T-cell (primary cell): ENCODE measurements around the gene PPM1N. TPM values are rescaled to one million over a fixed set of nuclear protein-coding genes. Genes with fewer than 3 reads are reported as not detected.
A peak's percentile ranks its signal among the peaks of the same experiment; 100 is the strongest.

Experiments used
- ATAC-seq, 4 experiments: fragments of 200-7000 bp in 3 of 4; fragments of 150-1000 bp in 1 of 4; cut with Tn5 transposase; replicated peaks in 1 of 4; 1 replicate in 3 of 4; 2 replicates in 1 of 4; pipeline ENCODE4 v1.10.0; 2021; ENCODE audit warnings: moderate library complexity in 3 of 4, mild to moderate bottlenecking in 2 of 4, moderate number of reproducible peaks in 1 of 4
- CTCF ChIA-PET, 2 donors: fragments of 300-600 bp; sonication (Branson Sonifier 250); formaldehyde crosslinking; loops; one replicate each; lab custom pipeline; 2022; ENCODE audit warnings: antibody characterized with exemption in 2 of 2; lab: Charles Lee
- POLR2A ChIA-PET, 2 donors: fragments of 300-600 bp; sonication (Branson Sonifier 250); formaldehyde crosslinking; loops; one replicate each; lab custom pipeline; 2022; ENCODE audit warnings: antibody characterized with exemption in 2 of 2; lab: Charles Lee
- DNase-seq, 35 experiments: peaks; one replicate each; pipeline versions ENCODE4 v3.0.0 to v3.0.0-alpha.2; 2013 to 2023
- H3K27ac ChIP-seq: one replicate; pipeline ENCODE4 v1.5.1; 2013; ENCODE audit warnings: low read length
- H3K27me3 ChIP-seq, 2 experiments: replicated peaks in 1 of 2; 1 replicate in 1 of 2; 2 replicates in 1 of 2; pipeline versions ENCODE4 v1.6.1 to v1.7.0; 2013; ENCODE audit warnings: low read length in 1 of 2, mixed read lengths in 1 of 2; ENCODE audit not compliant: control insufficient read depth in 2 of 2, insufficient read depth in 2 of 2; ENCODE audit errors: extremely low read depth in 1 of 2
- H3K36me3 ChIP-seq, 2 donors: 1 replicate in 1 of 2; 2 replicates in 1 of 2; pipeline versions ENCODE4 v1.6.1 to v1.7.0; 2013; ENCODE audit warnings: low read length in 1 of 2; ENCODE audit not compliant: control insufficient read depth in 2 of 2, insufficient read depth in 1 of 2; ENCODE audit errors: extremely low read depth in 1 of 2
- H3K4me1 ChIP-seq, 2 experiments: 1 replicate in 1 of 2; 2 replicates in 1 of 2; pipeline versions ENCODE4 v1.6.1 to v1.7.0; 2013; ENCODE audit warnings: low read length in 2 of 2, mixed read lengths in 1 of 2; ENCODE audit not compliant: insufficient read depth in 2 of 2, control insufficient read depth in 1 of 2; ENCODE audit errors: extremely low read depth in 1 of 2
- H3K4me3 ChIP-seq, 2 donors: 1 replicate in 1 of 2; 2 replicates in 1 of 2; pipeline versions ENCODE4 v1.5.1 to v1.7.0; 2013; ENCODE audit warnings: mild to moderate bottlenecking in 2 of 2, low read length in 1 of 2, moderate library complexity in 1 of 2; ENCODE audit not compliant: control insufficient read depth in 1 of 2; ENCODE audit errors: extremely low read depth in 1 of 2
- H3K9me3 ChIP-seq: 2 replicates; pipeline ENCODE4 v1.7.0; 2013
- H3K27ac Mint-ChIP-seq, 2 donors: one replicate each; pipeline ENCODE4 v1.8.0; 2020 to 2021; ENCODE audit warnings: mild to moderate bottlenecking in 2 of 2, mixed read lengths in 2 of 2
- H3K27me3 Mint-ChIP-seq, 2 donors: one replicate each; pipeline ENCODE4 v1.8.0; 2021 to 2022; ENCODE audit warnings: mixed read lengths in 2 of 2
- H3K36me3 Mint-ChIP-seq: one replicate; pipeline ENCODE4 v1.8.0; 2021; ENCODE audit warnings: mixed read lengths
- H3K4me1 Mint-ChIP-seq, 3 donors: one replicate each; pipeline ENCODE4 v1.8.0; 2020 to 2022; ENCODE audit warnings: mixed read lengths in 3 of 3, mild to moderate bottlenecking in 1 of 3
- H3K4me3 Mint-ChIP-seq, 3 donors: one replicate each; pipeline ENCODE4 v1.8.0; 2020 to 2022; ENCODE audit warnings: mild to moderate bottlenecking in 3 of 3, mixed read lengths in 3 of 3, moderate library complexity in 3 of 3
- H3K9me3 Mint-ChIP-seq, 3 donors: one replicate each; pipeline ENCODE4 v1.8.0; 2020 to 2022; ENCODE audit warnings: mixed read lengths in 3 of 3
- WGBS: methylation state at CpG from one replicate; pipeline ENCODE4 v1.1.5; 2013; ENCODE audit warnings: missing lambda C conversion rate; ENCODE audit not compliant: insufficient coverage; 5-methylcytosine and 5-hydroxymethylcytosine counted together
- total RNA-seq, 35 experiments: library from RNA in 6 of 35; stranded (reverse) in 6 of 35; fragments of 120-200 nt in 1 of 35; gene quantifications; one replicate each; pipeline versions ENCODE4 v1.2.1 to v1.2.4 and lab custom pipeline; 2013 to 2026

The PPM1N gene
- total RNA-seq, 5 donors from 2014 or later (not counting 1 experiment from before 2014, with no cell fraction given), result 5.6 to 14.6 (median 10.0) TPM

GRCh38 chr19:45455707-45456499 is 42.3 kb upstream of the PPM1N start:
- H3K4me1 Mint-ChIP-seq, result peaks cover 29 to 37% (median 36%) of the 10 kb centered on the region in 3 donors
- POLR2A ChIA-PET, result interaction anchor here (1.1 to 1.7 kb wide), 2 partner anchors 12 to 20 kb away, joined by 4 to 13 read pairs; partner anchors contain the start of gene FOSB (in 1 of the 2)
- 23% methylated on average over 24 of the region's 27 CpGs for WGBS
- no peaks in the 10 kb centered on the region for H3K36me3 Mint-ChIP-seq
- peak in 30 of 35 experiments; percentile 35 to 80 (median 54) for DNase-seq
- Histone ChIP-seq H3K4me1 (peaks cover 10 to 36% of the 10 kb centered on the region in 2 experiments), H3K27me3 (peaks cover 0 to 16% of the 10 kb centered on the region in 2 experiments), H3K9me3 (no peaks in the 10 kb centered on the region), H3K27ac (peak overlapping the region; percentile 1), H3K36me3 (no peaks in the 10 kb centered on the region), H3K4me3 (no peak overlapping the region)
- ATAC-seq, result peak; percentile 21 to 51 (median 40)
- H3K27ac Mint-ChIP-seq, result peak overlapping the region in 1 of 2 donors; percentile 11
- H3K27me3 Mint-ChIP-seq, result peaks cover 0 to 3% of the 10 kb centered on the region in 2 donors
- peak overlapping the region in 2 of 3 donors; percentile 9 to 50 for H3K4me3 Mint-ChIP-seq
- CTCF ChIA-PET, result interaction anchor here in 1 of 2 donors (0.7 to 1.2 kb wide), 3 partner anchors 16 to 23 kb away, joined by 5 to 6 read pairs (median 5); no protein-coding TSS in a partner anchor
- no peaks in the 10 kb centered on the region for H3K9me3 Mint-ChIP-seq

GRCh38 chr19:45456500-45456815 is 41.8 kb upstream of the PPM1N start:
- H3K27ac Mint-ChIP-seq, result peak overlapping the region in 1 of 2 donors; percentile 11
- ChIA-PET CTCF (interaction anchor here (0.6 to 1.2 kb wide), 7 partner anchors 12 to 1022 kb away, joined by 3 to 6 read pairs (median 5); partner anchors contain the start of gene FOSB (in 1 of the 2)), POLR2A (interaction anchor here (0.6 to 1.7 kb wide), 6 partner anchors 11 to 190 kb away, joined by 3 to 13 read pairs (median 5); partner anchors contain the start of gene FOSB (in 1 of the 2))
- Histone ChIP-seq H3K27me3 (peaks cover 0 to 17% of the 10 kb centered on the region in 2 experiments), H3K4me3 (no peak overlapping the region), H3K27ac (peak overlapping the region; percentile 1), H3K4me1 (peaks cover 9 to 31% of the 10 kb centered on the region in 2 experiments), H3K36me3 (no peaks in the 10 kb centered on the region), H3K9me3 (no peaks in the 10 kb centered on the region)
- peaks cover 24 to 33% (median 30%) of the 10 kb centered on the region in 3 donors for H3K4me1 Mint-ChIP-seq
- WGBS, result no CpG with 5 or more reads among the region's 2 CpGs
- H3K4me3 Mint-ChIP-seq, result peak overlapping the region in 1 of 3 donors; percentile 50
- no peak for ATAC-seq
- H3K36me3 Mint-ChIP-seq, result no peaks in the 10 kb centered on the region
- no peak for DNase-seq
- H3K9me3 Mint-ChIP-seq, result no peaks in the 10 kb centered on the region
- H3K27me3 Mint-ChIP-seq, result peaks cover 0 to 3% of the 10 kb centered on the region in 2 donors

- CTCF ChIA-PET, result interaction anchor here in 1 of 2 donors (0.7 kb wide), 1 partner anchor 41 kb away, joined by 4 read pairs; no protein-coding TSS in a partner anchor
- H3K4me1 Mint-ChIP-seq, result peaks cover 15 to 23% (median 21%) of the 10 kb centered on the region in 3 donors
- H3K4me3 ChIP-seq, result no peak overlapping the region
Measured at GRCh38 chr19:45457776-45458175, 40.5 kb upstream of the PPM1N start.

GRCh38 chr19:45460807-45461347 is 37.4 kb upstream of the PPM1N start:
- H3K4me1 Mint-ChIP-seq, result peaks cover 7 to 13% (median 7%) of the 10 kb centered on the region in 3 donors
- CTCF ChIA-PET, result interaction anchor here in 1 of 2 donors (1.3 kb wide), 1 partner anchor 18 kb away, joined by 5 read pairs; no protein-coding TSS in a partner anchor
- POLR2A ChIA-PET, result no interaction called here

More at GRCh38 chr19:45457776-45458175, 40.5 kb upstream of the PPM1N start:
- H3K27me3 Mint-ChIP-seq, result peaks cover 0 to 3% of the 10 kb centered on the region in 2 donors
- Histone ChIP-seq H3K4me1 (peaks cover 6 to 19% of the 10 kb centered on the region in 2 experiments), H3K27me3 (peaks cover 0 to 19% of the 10 kb centered on the region in 2 experiments), H3K36me3 (no peaks in the 10 kb centered on the region), H3K27ac (no peak overlapping the region), H3K9me3 (no peaks in the 10 kb centered on the region)
- no peaks in the 10 kb centered on the region for H3K9me3 Mint-ChIP-seq
- peak overlapping the region in 1 of 2 donors; percentile 50 for H3K27ac Mint-ChIP-seq
- DNase-seq (no peak), ATAC-seq (no peak)
- H3K36me3 Mint-ChIP-seq, result no peaks in the 10 kb centered on the region
- peak overlapping the region in 1 of 3 donors; percentile 8 for H3K4me3 Mint-ChIP-seq
- POLR2A ChIA-PET, result interaction anchor here in 1 of 2 donors (0.6 kb wide), 1 partner anchor 20 kb away, joined by 6 read pairs; no protein-coding TSS in a partner anchor

GRCh38 chr19:45462174-45462573 is 36.1 kb upstream of the PPM1N start:
- H3K27me3 ChIP-seq, result peaks cover 0 to 36% of the 10 kb centered on the region in 2 experiments
- Mint-ChIP-seq H3K9me3 (no peaks in the 10 kb centered on the region), H3K4me3 (no peak overlapping the region), H3K36me3 (no peaks in the 10 kb centered on the region), H3K27ac (no peak overlapping the region), H3K4me1 (peaks cover 3 to 8% (median 3%) of the 10 kb centered on the region in 3 donors), H3K27me3 (peaks cover 0 to 3% of the 10 kb centered on the region in 2 donors)
- H3K4me3 ChIP-seq, result no peak overlapping the region
- POLR2A ChIA-PET, result interaction anchor here (0.6 to 0.9 kb wide), 2 partner anchors 13 to 14 kb away, joined by 4 to 5 read pairs; no protein-coding TSS in a partner anchor
- no peak for DNase-seq
- peaks cover 0 to 4% of the 10 kb centered on the region in 2 experiments for H3K4me1 ChIP-seq
- H3K9me3 ChIP-seq, result no peaks in the 10 kb centered on the region
- no CpG with 5 or more reads among the region's 4 CpGs for WGBS
- no peak for ATAC-seq
- no peak overlapping the region for H3K27ac ChIP-seq
- CTCF ChIA-PET, result interaction anchor here in 1 of 2 donors (1.3 kb wide), 1 partner anchor 17 kb away, joined by 5 read pairs; no protein-coding TSS in a partner anchor
- H3K36me3 ChIP-seq, result no peaks in the 10 kb centered on the region

More at GRCh38 chr19:45460807-45461347, 37.4 kb upstream of the PPM1N start:
- no peaks in the 10 kb centered on the region for H3K36me3 ChIP-seq
- H3K4me1 ChIP-seq, result peaks cover 6 to 11% of the 10 kb centered on the region in 2 experiments
- H3K27me3 Mint-ChIP-seq, result peaks cover 0 to 3% of the 10 kb centered on the region in 2 donors
- WGBS, result 75% methylated on average over 6 of the region's 8 CpGs
- peaks cover 0 to 35% of the 10 kb centered on the region in 2 experiments for H3K27me3 ChIP-seq
- no peak overlapping the region for H3K27ac ChIP-seq
- H3K27ac Mint-ChIP-seq, result no peak overlapping the region
- no peaks in the 10 kb centered on the region for H3K9me3 ChIP-seq
- no peak overlapping the region for H3K4me3 ChIP-seq
- H3K4me3 Mint-ChIP-seq, result no peak overlapping the region
- H3K36me3 Mint-ChIP-seq, result no peaks in the 10 kb centered on the region
- H3K9me3 Mint-ChIP-seq, result no peaks in the 10 kb centered on the region
- DNase-seq, result no peak
- no peak for ATAC-seq

- WGBS, result no CpG with 5 or more reads among the region's 4 CpGs
- no peak for DNase-seq
Measured at GRCh38 chr19:45463241-45463640, 35.0 kb upstream of the PPM1N start.

More at GRCh38 chr19:45463241-45463640, 35.0 kb upstream of the PPM1N start:
- no peaks in the 10 kb centered on the region for H3K9me3 ChIP-seq
- H3K4me1 ChIP-seq, result peaks cover 1 to 10% of the 10 kb centered on the region in 2 experiments
- ATAC-seq, result no peak
- ChIA-PET POLR2A (no interaction called here), CTCF (no interaction called here)
- Mint-ChIP-seq H3K4me1 (peaks cover 4 to 12% (median 8%) of the 10 kb centered on the region in 3 donors), H3K27ac (no peak overlapping the region), H3K27me3 (peaks cover 0 to 3% of the 10 kb centered on the region in 2 donors), H3K36me3 (no peaks in the 10 kb centered on the region), H3K9me3 (no peaks in the 10 kb centered on the region), H3K4me3 (no peak overlapping the region)
- H3K27me3 ChIP-seq, result peaks cover 0 to 36% of the 10 kb centered on the region in 2 experiments
- no peak overlapping the region for H3K4me3 ChIP-seq
- H3K27ac ChIP-seq, result no peak overlapping the region
- H3K36me3 ChIP-seq, result no peaks in the 10 kb centered on the region
